ENCODE measurements around the gene DPEP1.
A peak's percentile ranks its signal among the peaks of the same experiment; 100 is the strongest.

Gene DPEP1

DNA sequence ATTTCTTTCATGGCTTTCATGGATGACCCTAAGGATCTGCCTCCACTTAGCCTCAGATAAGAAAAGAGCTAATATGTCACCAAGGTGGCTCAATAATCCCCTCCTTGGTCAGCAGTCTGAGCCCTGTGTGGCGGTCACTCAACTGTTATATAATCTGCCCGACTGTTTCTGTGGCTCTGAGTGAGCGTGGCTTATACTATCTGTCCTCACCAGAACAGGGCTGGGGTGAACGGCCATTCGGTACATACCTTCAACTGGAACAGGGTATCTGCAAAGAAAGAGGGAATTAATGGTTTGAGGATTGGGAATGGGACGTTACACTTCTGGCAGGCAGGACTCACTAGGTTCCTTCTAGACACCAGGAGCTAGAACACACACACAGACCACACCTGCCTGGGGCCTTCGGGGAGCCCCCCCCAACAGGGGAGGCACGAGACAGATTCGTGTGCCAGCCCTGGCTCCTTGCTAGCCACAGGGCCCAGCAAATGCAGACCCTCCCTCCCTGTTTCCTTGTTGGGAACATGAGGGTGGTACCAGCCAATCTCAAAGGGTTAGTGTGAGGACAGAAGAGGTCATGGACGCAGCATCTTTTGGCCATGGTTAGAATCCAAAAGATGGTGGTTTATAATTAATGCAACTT lies 40.3 kb downstream of the DPEP1 start:
- Histone ChIP-seq H3F3A (ENCODE audit: insufficient read depth, low read length) (no peaks in the 10 kb centered on the region), H3K27ac (ENCODE audit: low read length) (no peak overlapping the region), H3K9me3 (replicated peaks; ENCODE audit: insufficient read depth, low read length) (no peaks in the 10 kb centered on the region), H3K27me3 (replicated peaks; ENCODE audit: insufficient read depth, low read length) (no peaks in the 10 kb centered on the region), H3K4me3 (ENCODE audit: low read length) (no peak overlapping the region), H3K9ac (ENCODE audit: low read length) (no peak overlapping the region), H4K20me1 (ENCODE audit: insufficient read depth, low read length) (no peaks in the 10 kb centered on the region), H3K9me2 (replicated peaks; ENCODE audit: insufficient read depth, low read length) (no peaks in the 10 kb centered on the region), H3K4me2 (ENCODE audit: low read depth, low read length) (no peak overlapping the region), H3K79me2 (ENCODE audit: low read length) (peaks cover 33% of the 10 kb centered on the region), H3K36me3 (replicated peaks; ENCODE audit: insufficient read depth, low read length) (no peaks in the 10 kb centered on the region), H2AFZ (ENCODE audit: low read length) (no peak overlapping the region), H3K4me1 (ENCODE audit: low read length) (no peaks in the 10 kb centered on the region)
- TF ChIP-seq, protein P1, sequence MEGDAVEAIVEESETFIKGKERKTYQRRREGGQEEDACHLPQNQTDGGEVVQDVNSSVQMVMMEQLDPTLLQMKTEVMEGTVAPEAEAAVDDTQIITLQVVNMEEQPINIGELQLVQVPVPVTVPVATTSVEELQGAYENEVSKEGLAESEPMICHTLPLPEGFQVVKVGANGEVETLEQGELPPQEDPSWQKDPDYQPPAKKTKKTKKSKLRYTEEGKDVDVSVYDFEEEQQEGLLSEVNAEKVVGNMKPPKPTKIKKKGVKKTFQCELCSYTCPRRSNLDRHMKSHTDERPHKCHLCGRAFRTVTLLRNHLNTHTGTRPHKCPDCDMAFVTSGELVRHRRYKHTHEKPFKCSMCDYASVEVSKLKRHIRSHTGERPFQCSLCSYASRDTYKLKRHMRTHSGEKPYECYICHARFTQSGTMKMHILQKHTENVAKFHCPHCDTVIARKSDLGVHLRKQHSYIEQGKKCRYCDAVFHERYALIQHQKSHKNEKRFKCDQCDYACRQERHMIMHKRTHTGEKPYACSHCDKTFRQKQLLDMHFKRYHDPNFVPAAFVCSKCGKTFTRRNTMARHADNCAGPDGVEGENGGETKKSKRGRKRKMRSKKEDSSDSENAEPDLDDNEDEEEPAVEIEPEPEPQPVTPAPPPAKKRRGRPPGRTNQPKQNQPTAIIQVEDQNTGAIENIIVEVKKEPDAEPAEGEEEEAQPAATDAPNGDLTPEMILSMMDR (IDR thresholded peaks at IDR 0.05; ENCODE audit: low read length), result no peak
- TF ChIP-seq EZH2 (optimal IDR thresholded peaks at IDR 0.05; ENCODE audit: low read depth, low read length), result no peak
- no peak for TF ChIP-seq EZH2phosphoT487 (IDR thresholded peaks at IDR 0.05; ENCODE audit: low read length)
- no peak for DNase-seq

DNA sequence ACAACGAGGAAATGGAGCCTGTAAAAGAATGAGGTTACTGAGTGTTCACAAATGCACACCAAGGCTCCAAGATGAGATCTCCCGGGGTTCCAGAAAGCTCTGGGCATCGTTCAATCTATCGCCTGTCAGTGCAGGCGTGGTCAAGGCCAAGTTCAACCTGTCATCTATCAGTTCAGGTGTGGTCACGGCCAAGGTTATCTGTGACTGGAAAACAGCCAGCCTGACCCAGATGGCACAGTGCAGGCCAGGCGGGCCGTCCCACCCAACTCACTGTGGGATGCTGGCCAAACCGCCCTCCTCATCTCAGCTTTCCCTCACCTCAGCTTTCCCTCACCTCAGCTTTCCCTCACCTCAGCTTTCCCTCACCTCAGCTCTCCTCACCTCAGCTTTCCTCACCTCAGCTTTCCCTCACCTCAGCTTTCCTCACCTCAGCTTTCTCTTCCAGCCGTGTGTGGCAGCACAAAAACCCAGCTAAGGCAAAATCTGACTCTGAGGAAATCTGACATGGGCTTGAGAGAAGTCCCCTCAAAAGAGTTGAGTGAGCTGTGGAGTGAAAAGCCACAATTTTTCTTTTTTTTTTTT lies 41.7 kb downstream of the DPEP1 start:
- H3K9me3 ChIP-seq (replicated peaks; ENCODE audit: insufficient read depth, low read length), result no peaks in the 10 kb centered on the region
- no peak overlapping the region for H3K27ac ChIP-seq (ENCODE audit: low read length)
- H3K79me2 ChIP-seq (ENCODE audit: low read length), result peaks cover 37% of the 10 kb centered on the region
- H3K9me2 ChIP-seq (replicated peaks; ENCODE audit: insufficient read depth, low read length), result no peaks in the 10 kb centered on the region
- no peaks in the 10 kb centered on the region for H3F3A ChIP-seq (ENCODE audit: insufficient read depth, low read length)
- no peak for DNase-seq
- no peak overlapping the region for H3K4me2 ChIP-seq (ENCODE audit: low read depth, low read length)
- TF ChIP-seq EZH2phosphoT487 (IDR thresholded peaks at IDR 0.05; ENCODE audit: low read length) (no peak), EZH2 (optimal IDR thresholded peaks at IDR 0.05; ENCODE audit: low read depth, low read length) (no peak)
- TF ChIP-seq, protein P1 (IDR thresholded peaks at IDR 0.05; ENCODE audit: low read length), result no peak
- H4K20me1 ChIP-seq (ENCODE audit: insufficient read depth, low read length), result no peaks in the 10 kb centered on the region
- H3K4me3 ChIP-seq (ENCODE audit: low read length), result no peak overlapping the region
- H2AFZ ChIP-seq (ENCODE audit: low read length), result no peak overlapping the region
- H3K36me3 ChIP-seq (replicated peaks; ENCODE audit: insufficient read depth, low read length), result no peaks in the 10 kb centered on the region
- H3K9ac ChIP-seq (ENCODE audit: low read length), result no peak overlapping the region
- H3K4me1 ChIP-seq (ENCODE audit: low read length), result no peaks in the 10 kb centered on the region
- H3K27me3 ChIP-seq (replicated peaks; ENCODE audit: insufficient read depth, low read length), result no peaks in the 10 kb centered on the region

DNA sequence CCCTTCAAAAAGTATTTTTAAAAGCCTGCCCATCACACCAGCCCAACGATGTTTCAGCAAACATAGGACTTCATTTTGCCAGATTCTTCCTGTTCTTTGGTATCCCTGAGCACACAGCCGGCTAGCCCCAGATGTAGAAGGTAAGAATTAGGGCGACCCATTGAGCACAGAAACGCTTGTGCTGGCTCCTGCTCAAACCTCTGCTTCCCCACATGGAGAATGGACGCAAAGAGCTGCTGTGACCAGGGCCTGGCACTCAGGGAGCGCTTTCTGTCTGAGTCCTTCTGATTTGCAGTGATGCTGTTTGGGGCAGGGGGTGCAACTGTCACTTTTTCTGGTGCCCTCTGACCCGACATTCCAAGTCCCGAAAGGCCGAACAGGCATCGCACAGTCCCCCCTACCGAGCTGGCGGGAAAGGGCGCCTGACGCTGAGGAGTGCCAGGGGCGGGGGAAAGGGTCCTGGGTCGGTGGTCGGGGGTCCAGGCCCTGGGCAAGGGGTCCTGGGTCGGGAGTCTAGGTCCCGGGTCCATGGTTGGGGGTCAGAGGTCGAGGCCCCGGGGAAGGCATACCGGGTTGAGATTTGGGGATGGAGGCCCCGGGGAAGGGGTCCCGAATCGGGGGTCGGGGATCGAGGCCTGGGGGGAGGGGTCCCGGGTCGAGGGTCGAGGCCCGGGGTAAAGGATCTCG lies 43.1 kb downstream of the DPEP1 start:
- no peaks in the 10 kb centered on the region for H3F3A ChIP-seq (ENCODE audit: insufficient read depth, low read length)
- no peak overlapping the region for H3K27ac ChIP-seq (ENCODE audit: low read length)
- peak overlapping the region; percentile 75; the same call in 1 of the 2 replicates for H3K9ac ChIP-seq (ENCODE audit: low read length)
- H4K20me1 ChIP-seq (ENCODE audit: insufficient read depth, low read length), result no peaks in the 10 kb centered on the region
- no peaks in the 10 kb centered on the region for H3K9me2 ChIP-seq (replicated peaks; ENCODE audit: insufficient read depth, low read length)
- H2AFZ ChIP-seq (ENCODE audit: low read length), result no peak overlapping the region
- no peaks in the 10 kb centered on the region for H3K27me3 ChIP-seq (replicated peaks; ENCODE audit: insufficient read depth, low read length)
- peak overlapping the region; percentile 84 for H3K4me3 ChIP-seq (ENCODE audit: low read length)
- peaks cover 37% of the 10 kb centered on the region for H3K79me2 ChIP-seq (ENCODE audit: low read length)
- H3K4me1 ChIP-seq (ENCODE audit: low read length), result no peaks in the 10 kb centered on the region
- TF ChIP-seq EZH2phosphoT487 (IDR thresholded peaks at IDR 0.05; ENCODE audit: low read length) (no peak), EZH2 (optimal IDR thresholded peaks at IDR 0.05; ENCODE audit: low read depth, low read length) (no peak)
- TF ChIP-seq, protein P1 (IDR thresholded peaks at IDR 0.05; ENCODE audit: low read length), result no peak
- peak overlapping the region; percentile 37; the same call in 1 of the 2 replicates for H3K4me2 ChIP-seq (ENCODE audit: low read depth, low read length)
- H3K36me3 ChIP-seq (replicated peaks; ENCODE audit: insufficient read depth, low read length), result no peaks in the 10 kb centered on the region; the same call in 1 of the 2 replicates
- no peaks in the 10 kb centered on the region for H3K9me3 ChIP-seq (replicated peaks; ENCODE audit: insufficient read depth, low read length)
- no peak for DNase-seq

All from MM.1S (cell line).